Loucy (cell line): ENCODE data around the gene CSNK1G1.

Experiments used
- H2AFZ ChIP-seq: fragments of 200-600 bp; sonication (generic); 2 replicates; pipeline ENCODE4 v1.6.0; 2016; ENCODE audit warnings: antibody characterized with exemption, mild to moderate bottlenecking, low read length, moderate library complexity
- H3F3A ChIP-seq: fragments of 200-600 bp; 2 replicates; pipeline ENCODE4 v1.6.0; 2016; ENCODE audit warnings: antibody characterized with exemption, low read depth, mild to moderate bottlenecking
- H3K27me3 ChIP-seq: fragments of 200-600 bp; sonication (generic); 2 replicates; pipeline ENCODE4 v1.6.1; 2014; ENCODE audit warnings: low read length, mild to moderate bottlenecking; ENCODE audit not compliant: insufficient read depth, poor library complexity, severe bottlenecking
- H3K36me3 ChIP-seq: fragments of 200-600 bp; sonication (generic); 2 replicates; pipeline ENCODE4 v1.6.1; 2016; ENCODE audit warnings: low read length; ENCODE audit not compliant: insufficient read depth
- H3K4me1 ChIP-seq: fragments of 200-600 bp; sonication (generic); 2 replicates; pipeline ENCODE4 v1.5.1; 2014; ENCODE audit warnings: low read length, mild to moderate bottlenecking; ENCODE audit not compliant: insufficient read depth, poor library complexity, severe bottlenecking
- H3K4me2 ChIP-seq: fragments of 200-600 bp; sonication (generic); 2 replicates; pipeline ENCODE4 v1.6.0; 2014; ENCODE audit warnings: antibody characterized with exemption, low read length, low read depth, mild to moderate bottlenecking; ENCODE audit not compliant: poor library complexity, severe bottlenecking
- H3K4me3 ChIP-seq: fragments of 200-600 bp; sonication (generic); 2 replicates; pipeline ENCODE4 v1.5.1; 2014; ENCODE audit warnings: low read length, mild to moderate bottlenecking, mixed read lengths; ENCODE audit not compliant: poor library complexity, severe bottlenecking
- H3K79me2 ChIP-seq: fragments of 200-600 bp; sonication (generic); 2 replicates; pipeline ENCODE4 v1.6.1; 2014; ENCODE audit warnings: low read length; ENCODE audit not compliant: insufficient read depth
- H3K9ac ChIP-seq: fragments of 200-600 bp; sonication (generic); 2 replicates; pipeline ENCODE4 v1.6.0; 2014; ENCODE audit warnings: mild to moderate bottlenecking, low read depth, low read length, moderate library complexity; ENCODE audit not compliant: poor library complexity, severe bottlenecking
- H3K9me2 ChIP-seq: fragments of 200-600 bp; sonication (generic); replicated peaks from 2 replicates; pipeline ENCODE4 v1.6.1; 2016; ENCODE audit warnings: low read depth, low read length, mixed read lengths
- H3K9me3 ChIP-seq: fragments of 200-600 bp; sonication (generic); 2 replicates; pipeline ENCODE4 v1.6.1; 2014; ENCODE audit warnings: mild to moderate bottlenecking, antibody characterized with exemption, low read length, low read depth; ENCODE audit not compliant: insufficient read depth
- H4K20me1 ChIP-seq: fragments of 200-600 bp; sonication (generic); 2 replicates; pipeline ENCODE4 v1.6.0; 2014; ENCODE audit warnings: antibody characterized with exemption, low read length, mild to moderate bottlenecking; ENCODE audit not compliant: insufficient read depth, poor library complexity, severe bottlenecking
- CTCF ChIP-seq: fragments of 200-600 bp; sonication (generic); conservative IDR thresholded peaks from 2 replicates; pipeline ENCODE4 v1.5.1; 2014; ENCODE audit warnings: mild to moderate bottlenecking, antibody characterized with exemption, low read length
- EZH2phosphoT487 ChIP-seq: fragments of 200-600 bp; IDR thresholded peaks from 2 replicates; pipeline ENCODE4 v1.6.1; 2018; ENCODE audit warnings: antibody characterized with exemption, mild to moderate bottlenecking, moderate library complexity, borderline replicate concordance

Gene CSNK1G1

GRCh38 chr15:64233299-64233698 is 122.7 kb downstream of the CSNK1G1 start:
- Histone ChIP-seq H3F3A (peaks cover 8% of the 10 kb centered on the region), H2AFZ (no peak overlapping the region), H3K9ac (no peak overlapping the region), H3K9me2 (no peaks in the 10 kb centered on the region), H3K4me1 (peaks cover 74% of the 10 kb centered on the region), H3K36me3 (no peaks in the 10 kb centered on the region), H3K9me3 (no peaks in the 10 kb centered on the region), H4K20me1 (no peaks in the 10 kb centered on the region), H3K79me2 (peaks cover 59% of the 10 kb centered on the region), H3K4me2 (no peak overlapping the region), H3K4me3 (no peak overlapping the region), H3K27me3 (no peaks in the 10 kb centered on the region)
- TF ChIP-seq CTCF (no peak), EZH2phosphoT487 (no peak)

- no peaks in the 10 kb centered on the region for H3K9me3 ChIP-seq
- H3K36me3 ChIP-seq, result no peaks in the 10 kb centered on the region
- no peak overlapping the region for H3K4me2 ChIP-seq
- no peaks in the 10 kb centered on the region for H3K9me2 ChIP-seq
- no peaks in the 10 kb centered on the region for H3K27me3 ChIP-seq
- H3K4me3 ChIP-seq, result no peak overlapping the region
- H3K9ac ChIP-seq, result no peak overlapping the region
- 0 out of 2 replicates have a peak, but pooled peaks cover 3% of the 10 kb centered on the region for H3F3A ChIP-seq
- no peaks in the 10 kb centered on the region for H4K20me1 ChIP-seq
- TF ChIP-seq CTCF (no peak), EZH2phosphoT487 (no peak)
- H2AFZ ChIP-seq, result no peak overlapping the region
- peaks cover 72% of the 10 kb centered on the region for H3K4me1 ChIP-seq
- peaks cover 65% of the 10 kb centered on the region for H3K79me2 ChIP-seq
Measured at GRCh38 chr15:64232400-64232799, 123.6 kb downstream of the CSNK1G1 start.

GRCh38 chr15:64229129-64229724 is 126.7 kb downstream of the CSNK1G1 start:
- Histone ChIP-seq H3K4me3 (no peak overlapping the region), H3K4me2 (peak overlapping the region; percentile 36), H4K20me1 (no peaks in the 10 kb centered on the region), H2AFZ (no peak overlapping the region), H3K27me3 (no peaks in the 10 kb centered on the region), H3K4me1 (peaks cover 52% of the 10 kb centered on the region), H3F3A (no peaks in the 10 kb centered on the region), H3K79me2 (peaks cover 63% of the 10 kb centered on the region), H3K9ac (no peak overlapping the region), H3K9me2 (no peaks in the 10 kb centered on the region), H3K9me3 (no peaks in the 10 kb centered on the region), H3K36me3 (peaks cover 7% of the 10 kb centered on the region; the same call in 1 of the 2 replicates)
- TF ChIP-seq EZH2phosphoT487, result no peak
- TF ChIP-seq CTCF, result no peak
